GM23338 (cell line): Measurements from ENCODE around the gene FAM13C. TPM values are rescaled to one million over a fixed set of nuclear protein-coding genes. Genes with fewer than 3 reads are reported as not detected.
A peak's percentile ranks its signal among the peaks of the same experiment; 100 is the strongest.

ENCODE experiments used
- ATAC-seq: fragments of 200-7000 bp; cut with Tn5 transposase; 3 replicates; pipeline ENCODE4 v1.9.1; 2020
- DNase-seq: peaks from one replicate; pipeline ENCODE4 v3.0.0-alpha.2; 2015; ENCODE audit warnings: low spot score
- H2AFZ ChIP-seq: fragments of 200-600 bp; sonication (generic); 2 replicates; pipeline ENCODE4 v1.8.0; 2016; ENCODE audit warnings: antibody characterized with exemption, mild to moderate bottlenecking, moderate library complexity
- H3F3A ChIP-seq: fragments of 200-600 bp; sonication (generic); replicated peaks from 2 replicates; pipeline ENCODE4 v1.8.0; 2017; ENCODE audit warnings: antibody characterized with exemption, mixed run types, low read depth
- H3K27ac ChIP-seq: fragments of 200-600 bp; sonication (generic); 2 replicates; pipeline ENCODE4 v1.6.1; 2016; ENCODE audit warnings: low read depth
- H3K27me3 ChIP-seq: fragments of 200-600 bp; sonication (generic); 2 replicates; pipeline ENCODE4 v1.8.0; 2016; ENCODE audit warnings: mild to moderate bottlenecking, mixed run types, moderate library complexity; ENCODE audit not compliant: insufficient read depth
- H3K36me3 ChIP-seq: fragments of 200-600 bp; sonication (generic); 2 replicates; pipeline ENCODE4 v1.8.0; 2016; ENCODE audit warnings: mild to moderate bottlenecking; ENCODE audit not compliant: insufficient read depth
- H3K4me1 ChIP-seq: fragments of 200-600 bp; sonication (generic); 2 replicates; pipeline ENCODE4 v1.8.0; 2016; ENCODE audit warnings: mild to moderate bottlenecking, moderate library complexity; ENCODE audit not compliant: insufficient read depth
- H3K4me2 ChIP-seq: fragments of 200-600 bp; sonication (generic); 2 replicates; pipeline ENCODE4 v1.7.1; 2017; ENCODE audit warnings: mixed run types
- H3K4me3 ChIP-seq: fragments of 200-600 bp; sonication (generic); 2 replicates; pipeline ENCODE4 v1.6.1; 2016; ENCODE audit warnings: mixed run types
- H3K79me2 ChIP-seq: fragments of 200-600 bp; sonication (generic); replicated peaks from 2 replicates; pipeline ENCODE4 v1.8.0; 2017; ENCODE audit warnings: mild to moderate bottlenecking; ENCODE audit not compliant: insufficient read depth
- H3K9me2 ChIP-seq: fragments of 200-600 bp; sonication (generic); 2 replicates; pipeline ENCODE4 v1.8.0; 2017; ENCODE audit not compliant: insufficient read depth
- H4K20me1 ChIP-seq: fragments of 200-600 bp; sonication (generic); replicated peaks from 2 replicates; pipeline ENCODE4 v1.8.0; 2017; ENCODE audit warnings: mild to moderate bottlenecking; ENCODE audit not compliant: insufficient read depth
- H3K27ac Mint-ChIP-seq: 2 replicates; pipeline ENCODE4 v1.8.0; 2020; ENCODE audit warnings: inconsistent platforms, mild to moderate bottlenecking, moderate library complexity, mixed read lengths
- H3K27me3 Mint-ChIP-seq: 3 replicates; pipeline ENCODE4 v1.8.0; 2022; ENCODE audit warnings: low read depth, mild to moderate bottlenecking, moderate library complexity, mixed read lengths, inconsistent platforms; ENCODE audit not compliant: insufficient read depth, poor library complexity
- H3K36me3 Mint-ChIP-seq: 3 replicates; pipeline ENCODE4 v1.8.0; 2021; ENCODE audit warnings: low read depth, mild to moderate bottlenecking, inconsistent platforms, moderate library complexity, mixed read lengths
- H3K4me1 Mint-ChIP-seq: 3 replicates; pipeline ENCODE4 v1.8.0; 2020; ENCODE audit warnings: mild to moderate bottlenecking, inconsistent platforms, mixed read lengths
- H3K4me3 Mint-ChIP-seq: 3 replicates; pipeline ENCODE4 v1.8.0; 2021; ENCODE audit warnings: moderate library complexity, mild to moderate bottlenecking, inconsistent platforms, mixed read lengths
- H3K9me3 Mint-ChIP-seq: 3 replicates; pipeline ENCODE4 v1.8.0; 2020; ENCODE audit warnings: moderate library complexity, mild to moderate bottlenecking, inconsistent platforms, mixed read lengths
- CREB1 ChIP-seq: fragments of 250-450 bp; sonication (Bioruptor Pico); IDR thresholded peaks from 2 replicates; pipeline ENCODE4 v1.5.0; 2020; ENCODE audit warnings: low read depth, mild to moderate bottlenecking, moderate library complexity
- CTCF ChIP-seq, 2 experiments: fragments of 200-600 bp in 1 of 2; sonication (generic) in 1 of 2; conservative IDR thresholded peaks; 2 replicates each; pipeline versions ENCODE4 v1.5.1 to v1.6.1; 2016 to 2017; ENCODE audit warnings: antibody characterized with exemption in 2 of 2, low read depth in 2 of 2, mild to moderate bottlenecking in 2 of 2, moderate library complexity in 1 of 2
- EZH2 ChIP-seq: fragments of 200-600 bp; sonication (generic); IDR thresholded peaks from one replicate; pipeline ENCODE4 v1.8.0; 2017; ENCODE audit warnings: antibody characterized with exemption, mild to moderate bottlenecking, low read depth; ENCODE audit not compliant: unreplicated experiment
- EZH2phosphoT487 ChIP-seq: fragments of 200-600 bp; sonication (generic); IDR thresholded peaks from one replicate; pipeline ENCODE4 v1.8.1; 2018; ENCODE audit warnings: antibody characterized with exemption; ENCODE audit not compliant: unreplicated experiment
- JUNB ChIP-seq: IDR thresholded peaks from one replicate; pipeline ENCODE4 v1.6.1; 2016; ENCODE audit warnings: antibody characterized with exemption; ENCODE audit not compliant: unreplicated experiment
- POLR2AphosphoS5 ChIP-seq: IDR thresholded peaks from 2 replicates; pipeline ENCODE4 v1.6.1; 2016; ENCODE audit warnings: antibody characterized with exemption, low read depth
- REST ChIP-seq: IDR thresholded peaks from one replicate; pipeline ENCODE4 v1.6.1; 2018; ENCODE audit warnings: antibody characterized with exemption; ENCODE audit not compliant: unreplicated experiment
- ZNF114 ChIP-seq: fragments of 250-450 bp; sonication (Bioruptor Pico); IDR thresholded peaks from 2 replicates; pipeline ENCODE4 v1.5.0; 2020; ENCODE audit warnings: mild to moderate bottlenecking, moderate library complexity
- ZNF331 ChIP-seq: fragments of 250-450 bp; sonication (Bioruptor Pico); IDR thresholded peaks from 2 replicates; pipeline ENCODE4 v1.5.0; 2020; ENCODE audit warnings: low read depth, mild to moderate bottlenecking, moderate library complexity
- polyA plus RNA-seq: library from polyadenylated mRNA; unstranded; fragments of >200 nt; fragmentation: Nextera tagmentation; extraction: Ambion mirVana; gene quantifications from 2 replicates; pipeline ENCODE4 v1.2.1, GENCODE V29; 2016
- total RNA-seq: library from RNA; depleted of rRNA; stranded (reverse); fragments of >200 nt; shearing (Covaris generic); gene quantifications from 2 replicates; pipeline ENCODE4 v1.2.3, GENCODE V29; 2014
- TF ChIP-seq, protein P1 (sequence below): IDR thresholded peaks from 2 replicates; pipeline ENCODE4 v1.6.1; 2016; ENCODE audit warnings: antibody characterized with exemption

FAM13C gene
- total and polyA plus RNA-seq, 2 experiments from 2014 or later, result 0.94 to 2.1 TPM

DNA sequence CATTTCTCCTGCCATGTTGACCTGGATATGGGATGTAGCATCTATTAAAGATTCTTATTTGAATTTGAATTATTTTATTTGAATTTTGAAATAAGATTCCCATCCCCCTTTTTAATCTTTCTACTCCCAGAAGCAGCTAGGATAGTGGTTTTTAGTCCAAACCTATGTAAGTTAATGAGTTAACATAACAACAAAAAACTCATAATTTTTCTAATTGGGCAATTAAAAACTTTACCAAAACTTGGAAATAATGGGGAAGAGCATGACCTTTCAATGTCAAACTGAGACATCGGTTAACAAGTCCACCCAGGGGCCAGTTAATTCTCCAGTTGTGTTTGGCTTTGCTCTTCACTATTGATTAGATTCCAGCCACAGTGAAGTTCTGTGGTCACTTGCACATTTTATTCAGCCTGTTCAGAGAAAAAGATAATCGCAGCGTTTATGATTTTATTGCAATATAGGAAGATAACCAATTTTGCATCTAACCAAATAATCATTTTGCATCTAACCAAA, 1.2 kb upstream of the FAM13C start:
- H3K36me3 Mint-ChIP-seq, result no peaks in the 10 kb centered on the region
- peaks cover 20% of the 10 kb centered on the region for H3K27me3 Mint-ChIP-seq
- no peak overlapping the region for H3K27ac Mint-ChIP-seq
- peaks cover 11% of the 10 kb centered on the region; the same call in 2 of the 3 replicates for H3K4me1 Mint-ChIP-seq
- H3K79me2 ChIP-seq, result no peaks in the 10 kb centered on the region
- no peaks in the 10 kb centered on the region for H3K9me3 Mint-ChIP-seq
- peaks cover 12% of the 10 kb centered on the region for H3K4me1 ChIP-seq
- H3K4me2 ChIP-seq, result peak overlapping the region; percentile 87
- no peaks in the 10 kb centered on the region for H3K36me3 ChIP-seq
- H2AFZ ChIP-seq, result no peak overlapping the region
- H3K27ac ChIP-seq, result no peak overlapping the region
- H4K20me1 ChIP-seq, result no peaks in the 10 kb centered on the region
- no peaks in the 10 kb centered on the region for H3F3A ChIP-seq
- ATAC-seq (no peak), DNase-seq (no peak)
- peak overlapping the region; percentile 64 for H3K4me3 ChIP-seq
- H3K27me3 ChIP-seq, result peaks cover 41% of the 10 kb centered on the region
- no peak for TF ChIP-seq EZH2
- TF ChIP-seq, protein P1, sequence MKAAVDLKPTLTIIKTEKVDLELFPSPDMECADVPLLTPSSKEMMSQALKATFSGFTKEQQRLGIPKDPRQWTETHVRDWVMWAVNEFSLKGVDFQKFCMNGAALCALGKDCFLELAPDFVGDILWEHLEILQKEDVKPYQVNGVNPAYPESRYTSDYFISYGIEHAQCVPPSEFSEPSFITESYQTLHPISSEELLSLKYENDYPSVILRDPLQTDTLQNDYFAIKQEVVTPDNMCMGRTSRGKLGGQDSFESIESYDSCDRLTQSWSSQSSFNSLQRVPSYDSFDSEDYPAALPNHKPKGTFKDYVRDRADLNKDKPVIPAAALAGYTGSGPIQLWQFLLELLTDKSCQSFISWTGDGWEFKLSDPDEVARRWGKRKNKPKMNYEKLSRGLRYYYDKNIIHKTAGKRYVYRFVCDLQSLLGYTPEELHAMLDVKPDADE, result no peak
- TF ChIP-seq POLR2AphosphoS5, result no peak
- no peak for TF ChIP-seq CTCF (conservative IDR thresholded peaks at IDR 0.05; ENCODE audit: low read depth in 2 of 2)
- no peak for TF ChIP-seq ZNF331
- TF ChIP-seq ZNF114 (CRISPR knock-in tag), result no peak
- no peak for TF ChIP-seq JUNB
- TF ChIP-seq EZH2phosphoT487, result no peak
- TF ChIP-seq REST, result no peak
- TF ChIP-seq CREB1 (CRISPR knock-in tag), result no peak
- no peaks in the 10 kb centered on the region for H3K9me2 ChIP-seq
- peak overlapping the region; percentile 72; the same call in 2 of the 3 replicates for H3K4me3 Mint-ChIP-seq
